Stimulated activated CD8-positive, alpha-beta memory T cell treated with anti-CD3 and anti-CD28 coated beads, Interleukin-15, amount 100 ng/mL, for 24 hours (primary cell): ENCODE results near the gene ZFP82.

Source experiments
- DNase-seq: peaks from one replicate; pipeline ENCODE4 v3.0.0-alpha.2; 2020; ENCODE audit warnings: low read depth

ZFP82 gene

GRCh38 chr19:36418287-36419001, at the start of gene ZFP82:
ZFP82 (minus strand) TSS chr19:36418644; CDS start chr19:36409789, 8,855 bp downstream.
- DNase-seq = peak; percentile 44

GRCh38 chr19:36460046-36460445, 41.6 kb upstream of the ZFP82 start:
- no peak for DNase-seq

- no peak for DNase-seq
These were observed 38.4 kb upstream of the ZFP82 start for GRCh38 chr19:36456831-36457230.

- no peak for DNase-seq
These were observed 30.7 kb upstream of the ZFP82 start for GRCh38 chr19:36449059-36449670.

GRCh38 chr19:36441339-36441738, 22.9 kb upstream of the ZFP82 start:
- DNase-seq = no peak

- DNase-seq = no peak
These were observed 18.1 kb upstream of the ZFP82 start for GRCh38 chr19:36436531-36436930.

- DNase-seq = no peak
These were observed 5.5 kb upstream of the ZFP82 start for GRCh38 chr19:36423925-36424324.

- DNase-seq = no peak
These were observed 3.5 kb upstream of the ZFP82 start for GRCh38 chr19:36421749-36422481.

- no peak for DNase-seq
These were observed 2.7 kb upstream of the ZFP82 start for GRCh38 chr19:36420961-36421748.

- DNase-seq = no peak
These were observed 625 bp downstream of the ZFP82 start for GRCh38 chr19:36417752-36418286.

GRCh38 chr19:36409841-36410240, 8.6 kb downstream of the ZFP82 start:
- DNase-seq = no peak

- DNase-seq = no peak
These were observed 10.3 kb downstream of the ZFP82 start for GRCh38 chr19:36408101-36408500.

GRCh38 chr19:36404498-36404897, 13.9 kb downstream of the ZFP82 start:
- DNase-seq = no peak

- no peak for DNase-seq
These were observed 17.0 kb downstream of the ZFP82 start for GRCh38 chr19:36401475-36401874.

- no peak for DNase-seq
These were observed 19.9 kb downstream of the ZFP82 start for GRCh38 chr19:36398571-36398970.

GRCh38 chr19:36392916-36393673, 25.3 kb downstream of the ZFP82 start:
- DNase-seq = no peak

- no peak for DNase-seq
These were observed 39.0 kb downstream of the ZFP82 start for GRCh38 chr19:36379510-36379819.

- DNase-seq = peak; percentile 85
These were observed 39.6 kb downstream of the ZFP82 start, which contains the start of gene ZFP14 for GRCh38 chr19:36378625-36379509. ZFP14 (minus strand) TSS chr19:36379201; CDS start chr19:36367892, 11,309 bp downstream.

GRCh38 chr19:36377541-36378178, 40.8 kb downstream of the ZFP82 start:
- no peak for DNase-seq

- no peak for DNase-seq
These were observed 44.7 kb downstream of the ZFP82 start for GRCh38 chr19:36373638-36374156.
